Renal pelvis (tissue), 12 donors: ENCODE data around the gene SNF8. TPM values are rescaled to one million over a fixed set of nuclear protein-coding genes. Genes with fewer than 3 reads are reported as not detected.

Experiments used
- DNase-seq: peaks from one replicate; pipeline ENCODE4 v3.0.0-alpha.2; 2013
- long read RNA-seq, 16 experiments: transcript quantifications; one replicate each; lab custom pipeline, GENCODE V29; 2026
- polyA plus RNA-seq, 3 donors: library from polyadenylated mRNA; unstranded; fragments of 120-200 nt; gene quantifications; one replicate each; pipeline ENCODE4 v1.2.1, GENCODE V29; 2013; ENCODE audit not compliant: insufficient read length in 3 of 3

The SNF8 gene
- 100 to 1,000 TPM; 107 to 111 (median 108) TPM for polyA plus RNA-seq
- long read RNA-seq, donor 1, transcript SNF8-202 (8 exons, 2,319 nt): major isoform, 46 of 78 reads
- long read RNA-seq, donor 1, partial matches to known transcripts: 24 of 78 reads
- long read RNA-seq, donor 1, other reads (novel, unspliced or antisense): 0 of 78 reads
- long read RNA-seq, donor 2, transcript SNF8-202 (8 exons, 2,319 nt): major isoform, 57 of 94 reads
- long read RNA-seq, donor 2, partial matches to known transcripts: 33 of 94 reads
- long read RNA-seq, donor 2, other reads (novel, unspliced or antisense): 0 of 94 reads
- long read RNA-seq, donor 3, transcript SNF8-202 (8 exons, 2,319 nt): major isoform, 48 of 78 reads
- long read RNA-seq, donor 3, transcript SNF8-215 (3 exons, 687 nt): minor isoform, 7 of 78 reads
- long read RNA-seq, donor 3, partial matches to known transcripts: 12 of 78 reads
- long read RNA-seq, donor 3, other reads (novel, unspliced or antisense): 0 of 78 reads
- long read RNA-seq, donor 4, transcript SNF8-202 (8 exons, 2,319 nt): major isoform, 79 of 120 reads
- long read RNA-seq, donor 4, partial matches to known transcripts: 32 of 120 reads
- long read RNA-seq, donor 4, other reads (novel, unspliced or antisense): 0 of 120 reads
- long read RNA-seq, donor 5, transcript SNF8-202 (8 exons, 2,319 nt): major isoform, 49 of 60 reads
- long read RNA-seq, donor 5, partial matches to known transcripts: 5 of 60 reads
- long read RNA-seq, donor 5, other reads (novel, unspliced or antisense): 0 of 60 reads
- long read RNA-seq, donor 6, transcript SNF8-202 (8 exons, 2,319 nt): major isoform, 44 of 130 reads
- long read RNA-seq, donor 6, partial matches to known transcripts: 71 of 130 reads
- long read RNA-seq, donor 6, other reads (novel, unspliced or antisense): 0 of 130 reads
- long read RNA-seq, donor 7, transcript SNF8-215 (3 exons, 687 nt): minor isoform, 6 of 106 reads
- long read RNA-seq, donor 7, transcript SNF8-201 (8 exons, 951 nt): minor isoform, 5 of 106 reads
- long read RNA-seq, donor 7, transcript SNF8-202 (8 exons, 2,319 nt): major isoform, 80 of 106 reads
- long read RNA-seq, donor 7, partial matches to known transcripts: 8 of 106 reads
- long read RNA-seq, donor 7, other reads (novel, unspliced or antisense): 0 of 106 reads
- long read RNA-seq, donor 8, transcript SNF8-202 (8 exons, 2,319 nt): major isoform, 17 of 29 reads
- long read RNA-seq, donor 8, partial matches to known transcripts: 5 of 29 reads
- long read RNA-seq, donor 8, other reads (novel, unspliced or antisense): 0 of 29 reads
- long read RNA-seq, donor 9, transcript SNF8-202 (8 exons, 2,319 nt): major isoform, 60 of 94 reads
- long read RNA-seq, donor 9, partial matches to known transcripts: 25 of 94 reads
- long read RNA-seq, donor 9, other reads (novel, unspliced or antisense): 0 of 94 reads
- long read RNA-seq, donor 10, transcript SNF8-202 (8 exons, 2,319 nt): major isoform, 49 of 94 reads
- long read RNA-seq, donor 10, partial matches to known transcripts: 34 of 94 reads
- long read RNA-seq, donor 10, other reads (novel, unspliced or antisense): 0 of 94 reads
- long read RNA-seq, donor 11, transcript SNF8-215 (3 exons, 687 nt): minor isoform, 5 of 46 reads
- long read RNA-seq, donor 11, transcript SNF8-202 (8 exons, 2,319 nt): major isoform, 27 of 46 reads
- long read RNA-seq, donor 11, partial matches to known transcripts: 9 of 46 reads
- long read RNA-seq, donor 11, other reads (novel, unspliced or antisense): 0 of 46 reads
- long read RNA-seq, donor 12, transcript SNF8-215 (3 exons, 687 nt): minor isoform, 5 of 106 reads
- long read RNA-seq, donor 12, transcript SNF8-202 (8 exons, 2,319 nt): major isoform, 55 of 106 reads
- long read RNA-seq, donor 12, partial matches to known transcripts: 31 of 106 reads
- long read RNA-seq, donor 12, other reads (novel, unspliced or antisense): 0 of 106 reads
- long read RNA-seq, donor 13, transcript SNF8-203 (2 exons, 1,899 nt): minor isoform, 6 of 47 reads
- long read RNA-seq, donor 13, transcript SNF8-215 (3 exons, 687 nt): minor isoform, 6 of 47 reads
- long read RNA-seq, donor 13, transcript SNF8-202 (8 exons, 2,319 nt): major isoform, 23 of 47 reads
- long read RNA-seq, donor 13, partial matches to known transcripts: 7 of 47 reads
- long read RNA-seq, donor 13, other reads (novel, unspliced or antisense): 0 of 47 reads
- long read RNA-seq, donor 14: 0 reads
- long read RNA-seq, donor 15: 0 reads
- long read RNA-seq, donor 16, transcript SNF8-202 (8 exons, 2,319 nt): major isoform, 67 of 107 reads
- long read RNA-seq, donor 16, transcript SNF8-201 (8 exons, 951 nt): minor isoform, 5 of 107 reads
- long read RNA-seq, donor 16, partial matches to known transcripts: 27 of 107 reads
- long read RNA-seq, donor 16, other reads (novel, unspliced or antisense): 0 of 107 reads

- DNase-seq: peak; percentile 94
Measured at GRCh38 chr17:48944515-48945260, at the start of gene SNF8. SNF8 (minus strand) TSS chr17:48944842; CDS start chr17:48944734, 108 bp downstream.

- DNase-seq: no peak
Measured at GRCh38 chr17:48993951-48994350, 49.3 kb upstream of the SNF8 start.

GRCh38 chr17:48993305-48993704 is 48.7 kb upstream of the SNF8 start:
- no peak for DNase-seq

GRCh38 chr17:48992444-48992843 is 47.8 kb upstream of the SNF8 start:
- DNase-seq: no peak

GRCh38 chr17:48990882-48991357 is 46.3 kb upstream of the SNF8 start:
- no peak for DNase-seq

- DNase-seq: no peak
Measured at GRCh38 chr17:48989100-48989499, 44.5 kb upstream of the SNF8 start.

GRCh38 chr17:48985436-48986245 is 41.0 kb upstream of the SNF8 start:
- no peak for DNase-seq

GRCh38 chr17:48981927-48982539 is 37.4 kb upstream of the SNF8 start:
- no peak for DNase-seq

- no peak for DNase-seq
Measured at GRCh38 chr17:48973806-48974205, 29.2 kb upstream of the SNF8 start.

- DNase-seq: no peak
Measured at GRCh38 chr17:48972749-48973097, 28.1 kb upstream of the SNF8 start.

- no peak for DNase-seq
Measured at GRCh38 chr17:48970865-48971687, 26.4 kb upstream of the SNF8 start.

GRCh38 chr17:48970224-48970623 is 25.6 kb upstream of the SNF8 start:
- DNase-seq: no peak

- no peak for DNase-seq
Measured at GRCh38 chr17:48961516-48962233, 17.0 kb upstream of the SNF8 start.

GRCh38 chr17:48960834-48961515 is 16.3 kb upstream of the SNF8 start:
- DNase-seq: no peak

- no peak for DNase-seq
Measured at GRCh38 chr17:48954300-48954755, 9.7 kb upstream of the SNF8 start.
